ENCODE data around the gene ZNF280B. TPM values are rescaled to one million over a fixed set of nuclear protein-coding genes. Genes with fewer than 3 reads are reported as not detected.

Gene ZNF280B
- polyA plus RNA-seq, 1 of the 3 experiments (the other 2 are of a cell fraction): 0.82 TPM

- no peak overlapping the region for H2AFZ ChIP-seq (ENCODE audit: low read depth)
- H3K79me2 ChIP-seq (ENCODE audit: insufficient read depth): no peaks in the 10 kb centered on the region
- no peaks in the 10 kb centered on the region for H3K9me3 ChIP-seq
- WGBS (ENCODE audit: low lambda C conversion rate): 36% methylated on average over 7 of the region's 7 CpGs
- H3K4me2 ChIP-seq: no peak overlapping the region
- H3K27me3 ChIP-seq (ENCODE audit: insufficient read depth): peaks cover 6% of the 10 kb centered on the region; the same call in 1 of the 2 replicates
- no peaks in the 10 kb centered on the region for H3K36me3 ChIP-seq (replicated peaks in 1 of 2; ENCODE audit: control insufficient read depth in 1 of 2, insufficient read depth in 2 of 2, low read length in 1 of 2)
- POLR2A ChIA-PET: no interaction called here
- CTCF ChIA-PET: interaction anchor here (0.8 to 5.2 kb wide), 25 partner anchors 9 to 504 kb away, joined by 3 to 43 read pairs (median 10); partner anchors contain the start of genes PRAME and ZNF280B
- H4K20me1 ChIP-seq (ENCODE audit: insufficient read depth): no peaks in the 10 kb centered on the region
- no peaks in the 10 kb centered on the region for H3K9me2 ChIP-seq
- no peak for DNase-seq
- TF ChIP-seq GABPA (IDR thresholded peaks at IDR 0.05; ENCODE audit: low read depth) (no peak), RAD21 (IDR thresholded peaks at IDR 0.05; ENCODE audit: low read length) (no peak), EZH2phosphoT487 (IDR thresholded peaks at IDR 0.05; ENCODE audit: borderline replicate concordance, low read depth) (no peak), RCOR1 (IDR thresholded peaks at IDR 0.05; ENCODE audit: low read length) (no peak), ELF1 (IDR thresholded peaks at IDR 0.05) (no peak), GATA2 (CRISPR knock-in tag; IDR thresholded peaks at IDR 0.05) (no peak), CHD2 (IDR thresholded peaks at IDR 0.05; ENCODE audit: low read length, partially characterized antibody) (no peak), JUND (IDR thresholded peaks at IDR 0.05) (no peak), NRF1 (IDR thresholded peaks at IDR 0.05; ENCODE audit: low read depth, low read length) (no peak), MXI1 (IDR thresholded peaks at IDR 0.05; ENCODE audit: low read depth, low read length) (no peak), POLR2AphosphoS5 (IDR thresholded peaks at IDR 0.05; ENCODE audit: low read depth, low read length) (no peak), SIN3A (IDR thresholded peaks at IDR 0.05; ENCODE audit: borderline replicate concordance, low read depth, low read length) (no peak), SMC3 (IDR thresholded peaks at IDR 0.05; ENCODE audit: low read depth, low read length) (no peak), TAF1 (IDR thresholded peaks at IDR 0.05; ENCODE audit: borderline replicate concordance, low read depth, low read length) (no peak), USF2 (IDR thresholded peaks at IDR 0.05; ENCODE audit: borderline replicate concordance, low read depth, low read length) (no peak)
- TF ChIP-seq, protein P1, sequence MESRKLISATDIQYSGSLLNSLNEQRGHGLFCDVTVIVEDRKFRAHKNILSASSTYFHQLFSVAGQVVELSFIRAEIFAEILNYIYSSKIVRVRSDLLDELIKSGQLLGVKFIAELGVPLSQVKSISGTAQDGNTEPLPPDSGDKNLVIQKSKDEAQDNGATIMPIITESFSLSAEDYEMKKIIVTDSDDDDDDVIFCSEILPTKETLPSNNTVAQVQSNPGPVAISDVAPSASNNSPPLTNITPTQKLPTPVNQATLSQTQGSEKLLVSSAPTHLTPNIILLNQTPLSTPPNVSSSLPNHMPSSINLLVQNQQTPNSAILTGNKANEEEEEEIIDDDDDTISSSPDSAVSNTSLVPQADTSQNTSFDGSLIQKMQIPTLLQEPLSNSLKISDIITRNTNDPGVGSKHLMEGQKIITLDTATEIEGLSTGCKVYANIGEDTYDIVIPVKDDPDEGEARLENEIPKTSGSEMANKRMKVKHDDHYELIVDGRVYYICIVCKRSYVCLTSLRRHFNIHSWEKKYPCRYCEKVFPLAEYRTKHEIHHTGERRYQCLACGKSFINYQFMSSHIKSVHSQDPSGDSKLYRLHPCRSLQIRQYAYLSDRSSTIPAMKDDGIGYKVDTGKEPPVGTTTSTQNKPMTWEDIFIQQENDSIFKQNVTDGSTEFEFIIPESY (IDR thresholded peaks at IDR 0.05; ENCODE audit: borderline replicate concordance, low read depth): no peak
- TF ChIP-seq, protein P2, sequence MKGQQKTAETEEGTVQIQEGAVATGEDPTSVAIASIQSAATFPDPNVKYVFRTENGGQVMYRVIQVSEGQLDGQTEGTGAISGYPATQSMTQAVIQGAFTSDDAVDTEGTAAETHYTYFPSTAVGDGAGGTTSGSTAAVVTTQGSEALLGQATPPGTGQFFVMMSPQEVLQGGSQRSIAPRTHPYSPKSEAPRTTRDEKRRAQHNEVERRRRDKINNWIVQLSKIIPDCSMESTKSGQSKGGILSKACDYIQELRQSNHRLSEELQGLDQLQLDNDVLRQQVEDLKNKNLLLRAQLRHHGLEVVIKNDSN (IDR thresholded peaks at IDR 0.05; ENCODE audit: borderline replicate concordance, low read depth): no peak
- H3K4me3 ChIP-seq (ENCODE audit: low read depth in 2 of 2, low read length in 1 of 2): no peak overlapping the region
- H3K27ac ChIP-seq (ENCODE audit: low read depth in 2 of 2, low read length in 1 of 2): no peak overlapping the region
- no peaks in the 10 kb centered on the region for H3F3A ChIP-seq (replicated peaks; ENCODE audit: insufficient read depth)
- peaks cover 0 to 2% of the 10 kb centered on the region in 2 experiments; a peak in 1 of 4 replicates for H3K4me1 ChIP-seq (ENCODE audit: control insufficient read depth in 1 of 2, insufficient read depth in 2 of 2, low read depth in 1 of 2, low read length in 1 of 2)
- no peak overlapping the region for H3K9ac ChIP-seq
These were observed 43.4 kb downstream of the ZNF280B start for GRCh38 chr22:22465094-22465602.

Data from SK-N-SH (cell line).